Fibroblast of skin of left quadriceps (primary cell): ENCODE results near the gene RNF149.
A peak's percentile ranks its signal among the peaks of the same experiment; 100 is the strongest.
"Not testable (repeated sequence)": the region's sequence is repeated elsewhere in the genome, so short reads cannot be mapped to it uniquely, and the experiment has no call there.

Experiments used
- DNase-seq, 2 experiments: peaks; one replicate each; pipeline ENCODE4 v3.0.0-alpha.2; 2013; ENCODE audit warnings: low read depth in 2 of 2

The RNF149 gene

DNA sequence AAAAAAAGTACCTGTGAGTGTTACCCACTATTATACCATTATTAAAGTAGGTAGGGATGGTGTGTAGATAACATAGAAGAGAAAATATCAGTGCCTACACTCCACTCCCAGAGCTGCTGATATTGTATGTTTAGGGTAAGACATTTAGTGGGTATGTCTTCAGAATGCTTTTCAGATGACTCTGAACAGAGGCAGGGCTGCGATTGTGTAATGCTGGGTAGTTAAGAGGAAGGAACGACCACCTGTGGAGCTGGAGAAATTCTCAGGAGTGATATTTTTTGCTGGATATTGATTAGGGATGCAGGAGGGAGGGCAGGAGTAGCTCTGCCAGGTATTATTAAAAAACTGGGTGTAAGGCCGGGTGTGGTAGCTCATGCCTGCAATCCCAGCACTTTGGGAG, 53.0 kb downstream of the RNF149 start:
- DNase-seq: no peak

DNA sequence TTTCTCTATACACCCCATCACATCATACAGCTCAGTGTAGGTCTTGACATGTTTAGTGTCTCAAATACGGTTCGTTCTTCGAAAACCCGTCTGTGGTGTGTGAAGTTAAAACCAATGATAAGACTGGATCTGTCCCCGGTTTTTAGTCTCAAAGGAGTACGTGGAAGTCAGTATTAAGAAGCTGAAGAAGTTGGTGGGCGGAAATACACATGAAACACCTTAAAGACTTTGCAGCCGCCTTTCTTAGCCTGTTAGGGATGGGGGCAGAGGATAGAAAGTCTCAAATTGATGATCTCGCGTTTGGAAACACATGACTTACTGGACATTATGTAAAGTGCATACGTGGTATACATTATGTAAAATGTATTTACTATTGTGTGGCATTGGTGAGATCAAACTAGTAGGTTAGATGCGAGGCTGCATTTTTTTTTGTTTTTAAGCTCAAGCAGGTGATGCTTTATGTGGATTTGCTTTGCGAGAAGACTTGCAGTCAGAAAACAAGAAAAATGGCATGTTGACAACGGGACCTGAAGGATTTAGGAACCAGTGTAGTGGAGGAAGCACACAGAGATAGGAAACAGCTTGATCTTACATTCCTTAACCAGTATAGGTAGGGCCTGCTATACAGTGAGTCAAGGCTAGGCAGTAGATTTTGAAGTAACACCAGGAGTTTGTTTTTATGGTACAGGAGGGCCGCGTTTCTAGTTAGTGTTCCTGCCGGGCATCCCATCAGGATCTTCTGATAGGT, 54.6 kb downstream of the RNF149 start:
- DNase-seq: no peak

DNA sequence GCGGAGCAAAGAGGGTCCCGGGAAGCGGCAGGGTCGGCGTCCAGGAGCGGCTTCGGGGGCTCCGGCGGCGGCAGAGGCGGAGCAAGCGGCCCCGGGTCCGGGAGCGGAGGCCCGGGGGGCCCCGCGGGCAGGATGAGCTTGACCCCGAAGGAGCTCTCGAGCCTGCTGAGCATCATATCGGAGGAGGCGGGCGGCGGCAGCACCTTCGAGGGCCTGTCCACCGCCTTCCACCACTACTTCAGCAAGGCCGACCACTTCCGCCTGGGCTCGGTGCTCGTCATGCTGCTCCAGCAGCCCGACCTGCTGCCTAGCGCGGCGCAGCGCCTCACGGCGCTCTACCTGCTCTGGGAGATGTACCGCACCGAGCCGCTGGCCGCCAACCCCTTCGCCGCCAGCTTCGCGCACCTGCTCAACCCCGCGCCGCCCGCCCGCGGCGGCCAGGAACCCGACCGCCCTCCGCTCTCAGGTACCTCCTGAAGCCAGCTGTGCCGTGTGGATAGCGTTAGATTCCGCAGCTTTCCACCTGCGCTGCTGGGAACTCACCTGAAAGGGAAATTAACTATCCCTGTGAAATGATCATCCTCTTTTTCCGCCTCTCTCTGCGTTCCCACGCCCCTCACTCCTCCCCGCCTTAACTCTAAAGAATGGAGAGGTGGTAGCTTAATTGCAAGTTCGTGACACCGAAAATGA, 55.3 kb downstream of the RNF149 start:
- DNase-seq: no peak

GRCh38 chr2:101252408-101253012, 56.0 kb downstream of the RNF149 start, which contains the start of gene CNOT11:
TSS of gene CNOT11 (plus strand) at chr2:101252886. CDS start at chr2:101252965, 79 bp downstream.
- DNase-seq: peak; percentile 98

DNA sequence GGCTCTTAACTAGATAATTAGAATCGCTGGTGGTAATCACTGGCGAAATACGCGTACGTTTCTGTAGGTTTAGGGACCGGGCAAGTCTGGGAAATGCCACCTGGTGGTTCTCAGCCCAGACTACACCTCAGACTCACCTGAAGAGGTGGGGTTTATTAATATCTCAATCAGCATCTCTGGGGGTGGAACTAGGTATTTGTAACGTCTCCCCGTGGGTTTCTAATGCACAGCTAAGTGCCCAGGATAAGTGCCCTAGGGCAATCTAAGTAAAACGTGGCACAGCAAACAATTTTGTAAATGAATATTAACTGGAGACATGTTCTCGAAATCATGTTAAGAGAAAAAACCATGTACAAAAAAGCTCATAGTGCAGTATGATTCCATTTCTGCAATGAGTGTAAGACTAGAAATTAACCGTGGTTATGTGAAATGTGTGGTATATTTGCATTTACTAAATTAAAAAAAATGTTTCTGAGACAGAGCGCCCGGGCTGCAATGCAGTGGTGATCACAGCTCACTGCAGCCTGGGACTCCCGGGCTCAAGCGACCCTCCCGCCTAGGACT, 56.6 kb downstream of the RNF149 start:
- no peak for DNase-seq

DNA sequence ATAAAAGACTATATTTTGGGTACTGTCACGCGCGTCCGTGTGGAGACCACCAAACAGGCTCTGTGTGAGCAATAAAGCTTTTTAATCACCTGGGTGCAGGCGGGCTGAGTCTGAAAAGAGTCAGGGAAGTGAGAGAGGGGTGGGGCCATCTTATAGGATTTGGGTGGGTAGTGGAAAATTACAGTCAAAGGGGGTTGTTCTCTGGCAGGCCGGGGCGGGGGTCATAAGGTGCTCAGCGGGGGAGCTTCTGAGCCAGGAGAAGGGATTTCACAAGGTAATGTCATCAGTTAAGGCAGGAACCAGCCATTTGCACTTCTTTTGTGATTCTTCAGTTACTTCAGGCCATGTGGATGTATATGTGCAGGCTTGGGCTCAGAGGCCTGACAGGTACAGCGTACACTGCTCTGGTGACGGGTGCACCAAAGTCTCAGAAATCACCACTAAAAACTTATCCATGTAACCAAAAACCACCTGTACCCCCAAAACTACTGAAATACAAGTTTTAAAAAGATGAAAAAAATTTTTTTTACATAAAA, 57.2 kb downstream of the RNF149 start:
- DNase-seq: not testable (repeated sequence)

GRCh38 chr2:101249826-101250225, 58.7 kb downstream of the RNF149 start:
- no peak for DNase-seq

- DNase-seq: not testable (repeated sequence)
Observed at GRCh38 chr2:101248756-101249155, 59.7 kb downstream of the RNF149 start.

DNA sequence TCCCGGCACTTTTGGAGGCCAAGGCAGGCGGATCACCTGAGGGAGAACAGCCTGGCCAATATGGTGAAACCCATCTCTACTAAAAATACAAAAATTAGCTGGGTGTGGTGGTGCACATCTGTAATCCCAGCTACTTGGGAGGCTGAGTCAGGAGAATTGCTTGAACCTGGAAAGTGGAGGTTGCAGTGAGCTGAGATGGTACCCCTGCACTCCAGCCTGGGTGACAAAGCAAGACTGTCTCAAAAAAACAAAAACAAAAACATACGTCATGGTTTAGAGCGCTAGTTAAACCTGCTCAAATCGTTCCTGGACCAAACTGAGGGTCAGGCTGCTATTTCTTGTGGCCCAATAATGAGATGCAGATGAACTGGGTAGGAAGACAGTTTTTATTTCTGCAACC, 63.0 kb downstream of the RNF149 start:
- DNase-seq: not testable (repeated sequence)

DNA sequence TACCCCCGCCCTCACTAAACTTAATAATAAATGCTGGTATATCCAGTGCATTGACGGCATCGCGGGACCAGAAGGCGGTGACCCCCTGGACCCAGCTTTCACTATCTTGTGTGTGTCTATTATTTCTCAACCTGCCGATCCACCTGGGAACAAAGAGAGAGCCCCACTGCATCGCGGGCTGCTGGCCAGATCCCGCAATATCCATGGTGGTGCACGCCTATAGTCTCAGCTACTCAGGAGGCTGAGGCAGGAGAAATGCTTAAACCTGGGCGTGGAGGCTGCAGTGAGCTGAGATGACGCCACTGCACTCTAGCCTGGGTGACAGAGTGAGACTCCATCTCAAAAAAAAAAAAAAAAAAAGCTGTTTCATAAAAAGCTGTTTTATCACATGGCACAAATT, 63.6 kb downstream of the RNF149 start:
- not testable (repeated sequence) for DNase-seq

DNA sequence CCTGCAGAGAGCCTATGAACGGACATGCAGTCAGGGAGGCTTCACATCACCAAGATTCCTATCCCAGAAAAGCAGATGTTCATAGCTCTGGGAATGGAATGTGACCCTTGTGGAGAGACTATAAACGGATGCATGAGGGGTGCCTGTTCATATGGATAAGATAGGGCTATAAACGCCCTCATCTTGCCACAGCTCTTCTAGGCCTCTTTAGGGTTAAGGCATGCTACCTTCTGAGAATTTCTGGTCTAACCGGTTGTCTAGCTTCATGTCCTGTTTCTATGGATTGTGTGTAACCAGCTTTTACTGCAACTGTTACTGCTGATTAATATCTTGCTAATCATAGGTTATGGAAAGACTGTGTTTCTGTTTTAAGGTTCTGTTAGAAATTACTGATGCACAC, 64.1 kb downstream of the RNF149 start:
- not testable (repeated sequence) for DNase-seq

GRCh38 chr2:101241158-101241557, 67.3 kb downstream of the RNF149 start:
- DNase-seq: no peak

- not testable (repeated sequence) for DNase-seq
Observed at GRCh38 chr2:101240694-101241093, 67.8 kb downstream of the RNF149 start.

- DNase-seq: not testable (repeated sequence)
Observed at GRCh38 chr2:101239760-101240118, 68.8 kb downstream of the RNF149 start.

- no peak for DNase-seq
Observed at GRCh38 chr2:101238930-101239759, 69.4 kb downstream of the RNF149 start.

DNA sequence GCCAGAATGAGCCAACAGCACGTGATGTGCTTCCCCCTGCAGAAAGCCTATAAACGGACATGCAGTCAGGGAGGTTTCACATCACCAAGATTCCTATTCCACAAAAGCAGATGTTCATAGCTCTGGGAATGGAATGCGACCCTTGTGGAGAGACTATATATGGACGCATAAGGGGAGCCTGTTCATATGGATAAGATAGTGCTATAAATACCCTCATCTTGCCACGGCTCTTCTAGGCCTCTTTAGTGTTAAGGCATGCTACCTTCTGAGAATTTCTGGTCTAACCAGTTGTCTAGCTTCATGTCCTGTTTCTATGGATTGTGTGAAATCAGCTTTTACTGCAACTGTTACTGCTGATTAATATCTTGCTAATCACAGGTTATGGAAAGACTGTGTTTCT, 70.6 kb downstream of the RNF149 start:
- DNase-seq: peak in 1 of 2 experiments; percentile 20

DNA sequence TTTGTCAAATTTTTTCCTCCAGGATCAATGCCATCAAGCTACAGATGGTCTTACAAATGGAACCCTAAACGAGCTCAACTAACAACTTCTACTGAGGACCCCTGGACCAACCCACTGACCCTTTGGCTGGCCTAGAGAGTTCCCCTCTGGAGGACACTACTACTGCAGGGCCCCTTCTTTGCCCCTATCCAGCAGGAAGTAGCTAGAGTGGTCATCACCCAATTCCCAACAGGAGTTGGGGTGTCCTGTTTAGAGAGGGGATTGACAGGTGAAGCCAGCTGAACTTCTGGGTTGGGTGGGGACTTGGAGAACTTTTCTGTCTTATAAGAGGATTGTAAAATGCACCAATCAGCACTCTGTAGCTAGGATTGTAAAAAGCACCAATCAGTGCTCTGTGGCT, 72.5 kb downstream of the RNF149 start:
- DNase-seq: not testable (repeated sequence)

DNA sequence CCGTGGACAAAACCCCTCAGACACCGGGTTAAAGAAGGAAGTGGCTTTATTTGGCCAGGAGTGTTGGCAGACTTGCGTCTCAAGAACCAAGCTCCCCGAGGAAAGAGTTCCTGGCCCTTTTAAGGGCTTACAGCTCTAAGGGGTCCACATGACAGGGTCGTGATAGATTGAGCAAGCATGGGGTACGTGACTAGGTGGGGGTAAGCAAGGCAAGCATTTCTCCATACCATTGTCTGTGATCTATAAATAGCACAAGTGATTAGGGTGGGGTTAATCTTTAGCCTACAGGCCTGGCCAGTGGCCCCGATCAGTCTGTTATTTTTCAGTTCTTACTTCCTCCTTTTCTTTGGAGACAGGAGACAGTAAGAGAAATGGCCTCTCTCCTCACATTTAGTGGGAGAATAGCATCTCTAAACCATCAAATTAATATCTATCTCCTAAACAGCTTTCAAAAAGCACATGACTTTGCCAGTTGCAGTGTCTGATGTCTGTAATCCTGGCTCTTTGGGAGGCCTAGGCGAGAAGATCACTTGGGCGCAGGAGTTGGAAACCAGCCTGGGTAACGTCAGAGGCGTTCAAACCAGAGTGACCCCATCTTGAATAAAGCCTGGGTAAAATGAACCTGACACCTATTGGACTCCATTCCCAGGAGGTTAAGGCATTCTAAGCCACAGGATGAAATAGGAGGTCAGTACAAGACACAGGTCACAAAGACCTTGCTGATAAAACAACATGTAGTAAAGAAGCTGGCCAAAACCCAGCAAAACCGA, 74.1 kb downstream of the RNF149 start:
- DNase-seq: no peak

DNA sequence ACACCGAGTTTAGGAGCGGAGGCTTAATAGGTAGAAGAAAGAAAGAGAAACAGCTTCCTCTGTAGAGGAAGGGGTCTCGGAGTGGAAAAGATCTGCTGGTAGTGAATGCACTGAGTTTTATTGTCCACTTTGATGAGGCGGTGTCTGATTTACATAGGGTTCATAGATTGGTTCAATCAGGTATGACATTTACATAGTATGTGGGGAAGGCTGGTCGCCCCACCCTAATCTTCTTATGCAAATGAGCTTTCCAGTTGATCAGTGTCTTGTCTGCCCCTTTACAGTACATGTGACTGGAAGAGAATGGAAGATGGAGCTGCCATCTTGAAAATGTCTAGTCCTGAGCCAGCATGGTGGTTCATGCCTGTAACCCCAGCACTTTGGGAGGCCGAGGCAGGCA, 75.7 kb downstream of the RNF149 start:
- DNase-seq: no peak

DNA sequence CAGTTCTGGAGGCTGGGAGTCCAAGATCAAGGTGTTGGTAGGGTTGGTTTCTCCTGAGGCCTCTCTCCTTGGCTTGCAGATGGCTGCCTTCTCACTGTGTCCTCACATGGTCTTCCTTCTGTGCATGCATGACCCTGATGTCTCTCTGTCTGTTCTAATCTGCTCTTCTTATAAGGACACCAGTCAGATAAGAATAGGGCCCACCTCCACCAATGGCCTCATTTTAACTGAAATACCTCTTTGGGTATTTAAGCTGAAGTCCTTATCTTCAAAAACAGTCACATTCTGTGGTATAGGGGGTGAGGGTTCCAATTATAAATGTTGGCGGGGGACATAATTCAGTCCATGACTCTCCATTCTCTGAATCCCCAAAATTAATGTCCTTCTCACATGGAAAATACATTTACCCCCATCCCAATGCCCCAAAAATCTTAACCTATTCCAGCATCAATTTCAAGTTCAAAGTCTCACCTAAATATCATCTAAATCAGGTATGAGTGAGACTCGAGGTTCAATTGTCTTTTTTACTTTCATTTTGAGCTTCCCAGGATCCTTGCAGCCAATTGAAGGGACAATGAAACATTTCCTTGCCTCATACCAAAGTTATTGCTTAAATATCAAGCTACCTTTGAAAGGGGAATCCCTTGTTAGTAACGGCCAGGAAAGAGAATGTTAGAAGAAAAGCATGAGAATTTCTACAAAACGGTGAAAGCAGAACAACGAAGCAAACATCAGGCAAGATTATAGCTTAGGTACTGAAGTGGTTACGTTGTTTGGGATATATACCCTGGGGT, 76.4 kb downstream of the RNF149 start:
- no peak for DNase-seq
